Hepatocyte (in vitro differentiated cells): ENCODE measurements around the gene SLC26A11. TPM values are rescaled to one million over a fixed set of nuclear protein-coding genes. Genes with fewer than 3 reads are reported as not detected.

ENCODE experiments used
- DNase-seq: peaks from one replicate; pipeline ENCODE4 v3.0.0-alpha.2; 2016; ENCODE audit warnings: low spot score
- H2AFZ ChIP-seq: fragments of 200-600 bp; sonication (generic); 2 replicates; pipeline ENCODE4 v1.6.0; 2016; ENCODE audit warnings: antibody characterized with exemption, mild to moderate bottlenecking
- H3K27ac ChIP-seq: fragments of 200-600 bp; sonication (generic); 2 replicates; pipeline ENCODE4 v1.5.1; 2016; ENCODE audit warnings: mild to moderate bottlenecking
- H3K27me3 ChIP-seq: fragments of 200-600 bp; sonication (generic); 2 replicates; pipeline ENCODE4 v1.6.1; 2016
- H3K36me3 ChIP-seq: fragments of 200-600 bp; sonication (generic); replicated peaks from 2 replicates; pipeline ENCODE4 v1.5.1; 2016; ENCODE audit warnings: low read depth; ENCODE audit not compliant: insufficient read depth
- H3K4me1 ChIP-seq: fragments of 200-600 bp; sonication (generic); 2 replicates; pipeline ENCODE4 v1.5.1; 2016; ENCODE audit warnings: mild to moderate bottlenecking, moderate library complexity; ENCODE audit not compliant: insufficient read depth
- H3K4me2 ChIP-seq: fragments of 200-600 bp; sonication (generic); 2 replicates; pipeline ENCODE4 v1.6.0; 2016
- H3K4me3 ChIP-seq: fragments of 200-600 bp; sonication (generic); 2 replicates; pipeline ENCODE4 v1.5.1; 2016; ENCODE audit warnings: mild to moderate bottlenecking
- H3K79me2 ChIP-seq: fragments of 200-600 bp; sonication (generic); 2 replicates; pipeline ENCODE4 v1.6.0; 2017; ENCODE audit warnings: mild to moderate bottlenecking
- H3K9me2 ChIP-seq: fragments of 200-600 bp; sonication (generic); replicated peaks from 2 replicates; pipeline ENCODE4 v1.6.0; 2017; ENCODE audit warnings: mild to moderate bottlenecking; ENCODE audit not compliant: insufficient read depth
- H3K9me3 ChIP-seq: fragments of 200-600 bp; sonication (generic); 2 replicates; pipeline ENCODE4 v1.5.1; 2016; ENCODE audit warnings: low read depth, mild to moderate bottlenecking
- H4K20me1 ChIP-seq: fragments of 200-600 bp; sonication (generic); 2 replicates; pipeline ENCODE4 v1.6.0; 2016; ENCODE audit warnings: mild to moderate bottlenecking; ENCODE audit not compliant: insufficient read depth, poor library complexity, severe bottlenecking
- EZH2 ChIP-seq: fragments of 200-600 bp; sonication (generic); IDR thresholded peaks from 2 replicates; pipeline ENCODE4 v1.6.1; 2016; ENCODE audit warnings: antibody characterized with exemption, mild to moderate bottlenecking, borderline replicate concordance
- EZH2phosphoT487 ChIP-seq: fragments of 200-600 bp; sonication (generic); IDR thresholded peaks from one replicate; pipeline ENCODE4 v1.6.1; 2018; ENCODE audit warnings: antibody characterized with exemption, mild to moderate bottlenecking, low read depth, moderate library complexity; ENCODE audit not compliant: unreplicated experiment, severe bottlenecking
- WGBS: methylation state at CpG from one replicate; pipeline ENCODE4 v1.1.6; 2016; ENCODE audit warnings: low lambda C conversion rate; ENCODE audit errors: missing lambda C conversion rate; 5-methylcytosine and 5-hydroxymethylcytosine counted together
- polyA plus RNA-seq: library from polyadenylated mRNA; unstranded; fragments of >200 nt; fragmentation: Nextera tagmentation; extraction: Ambion mirVana; gene quantifications from 2 replicates; pipeline ENCODE4 v1.2.1, GENCODE V29; 2016
- total RNA-seq: library from RNA; depleted of rRNA; stranded (reverse); fragments of >200 nt; gene quantifications from 2 replicates; pipeline ENCODE4 v1.2.3, GENCODE V29; 2014
- TF ChIP-seq, protein P1 (sequence below): fragments of 200-600 bp; sonication (generic); IDR thresholded peaks from 2 replicates; pipeline ENCODE4 v1.5.1; 2016; ENCODE audit warnings: antibody characterized with exemption, mild to moderate bottlenecking; ENCODE audit not compliant: poor library complexity

SLC26A11 gene
- total and polyA plus RNA-seq, 2 experiments from 2014 or later: 17.5 to 24.9 TPM

GRCh38 chr17:80283116-80283852 lies 63.1 kb downstream of the SLC26A11 start:
- Histone ChIP-seq H4K20me1 (no peaks in the 10 kb centered on the region), H3K27me3 (no peaks in the 10 kb centered on the region), H3K36me3 (no peaks in the 10 kb centered on the region), H2AFZ (no peak overlapping the region), H3K4me3 (no peak overlapping the region), H3K4me2 (no peak overlapping the region), H3K79me2 (no peaks in the 10 kb centered on the region), H3K27ac (no peak overlapping the region), H3K9me3 (no peaks in the 10 kb centered on the region), H3K9me2 (no peaks in the 10 kb centered on the region), H3K4me1 (no peaks in the 10 kb centered on the region)
- DNase-seq: no peak
- TF ChIP-seq, protein P1, sequence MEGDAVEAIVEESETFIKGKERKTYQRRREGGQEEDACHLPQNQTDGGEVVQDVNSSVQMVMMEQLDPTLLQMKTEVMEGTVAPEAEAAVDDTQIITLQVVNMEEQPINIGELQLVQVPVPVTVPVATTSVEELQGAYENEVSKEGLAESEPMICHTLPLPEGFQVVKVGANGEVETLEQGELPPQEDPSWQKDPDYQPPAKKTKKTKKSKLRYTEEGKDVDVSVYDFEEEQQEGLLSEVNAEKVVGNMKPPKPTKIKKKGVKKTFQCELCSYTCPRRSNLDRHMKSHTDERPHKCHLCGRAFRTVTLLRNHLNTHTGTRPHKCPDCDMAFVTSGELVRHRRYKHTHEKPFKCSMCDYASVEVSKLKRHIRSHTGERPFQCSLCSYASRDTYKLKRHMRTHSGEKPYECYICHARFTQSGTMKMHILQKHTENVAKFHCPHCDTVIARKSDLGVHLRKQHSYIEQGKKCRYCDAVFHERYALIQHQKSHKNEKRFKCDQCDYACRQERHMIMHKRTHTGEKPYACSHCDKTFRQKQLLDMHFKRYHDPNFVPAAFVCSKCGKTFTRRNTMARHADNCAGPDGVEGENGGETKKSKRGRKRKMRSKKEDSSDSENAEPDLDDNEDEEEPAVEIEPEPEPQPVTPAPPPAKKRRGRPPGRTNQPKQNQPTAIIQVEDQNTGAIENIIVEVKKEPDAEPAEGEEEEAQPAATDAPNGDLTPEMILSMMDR: no peak
- TF ChIP-seq EZH2: no peak
- no peak for TF ChIP-seq EZH2phosphoT487
- WGBS: 87% methylated on average over 18 of the region's 19 CpGs

DNA sequence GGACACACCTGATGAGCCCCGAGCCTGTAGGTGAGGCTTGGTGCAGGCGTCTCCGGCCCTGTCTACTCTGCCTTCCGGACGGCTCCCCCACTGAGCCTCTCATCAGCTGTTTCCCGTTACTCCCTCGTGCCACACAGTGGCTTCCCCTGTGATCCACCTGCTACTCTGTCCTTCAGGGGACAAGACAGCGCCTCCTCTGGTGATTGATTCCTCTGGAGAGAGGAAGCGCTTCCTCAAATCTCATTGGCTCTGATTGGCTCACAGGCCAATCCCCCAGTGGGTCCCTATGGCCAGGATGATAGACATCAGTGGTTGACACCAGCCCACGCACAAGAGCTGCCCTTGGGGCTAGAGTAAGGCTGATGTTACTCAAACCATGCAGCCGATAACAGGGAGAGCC lies 64.4 kb downstream of the SLC26A11 start:
- Histone ChIP-seq H3K9me3 (no peaks in the 10 kb centered on the region), H3K27ac (no peak overlapping the region), H3K36me3 (no peaks in the 10 kb centered on the region), H3K79me2 (no peaks in the 10 kb centered on the region), H4K20me1 (no peaks in the 10 kb centered on the region), H3K4me3 (no peak overlapping the region), H3K27me3 (no peaks in the 10 kb centered on the region), H3K9me2 (no peaks in the 10 kb centered on the region), H3K4me2 (no peak overlapping the region), H3K4me1 (no peaks in the 10 kb centered on the region), H2AFZ (no peak overlapping the region)
- TF ChIP-seq, protein P1: no peak
- TF ChIP-seq EZH2: no peak
- TF ChIP-seq EZH2phosphoT487: no peak
- WGBS: 95% methylated on average over 11 of the region's 11 CpGs
- no peak for DNase-seq

DNA sequence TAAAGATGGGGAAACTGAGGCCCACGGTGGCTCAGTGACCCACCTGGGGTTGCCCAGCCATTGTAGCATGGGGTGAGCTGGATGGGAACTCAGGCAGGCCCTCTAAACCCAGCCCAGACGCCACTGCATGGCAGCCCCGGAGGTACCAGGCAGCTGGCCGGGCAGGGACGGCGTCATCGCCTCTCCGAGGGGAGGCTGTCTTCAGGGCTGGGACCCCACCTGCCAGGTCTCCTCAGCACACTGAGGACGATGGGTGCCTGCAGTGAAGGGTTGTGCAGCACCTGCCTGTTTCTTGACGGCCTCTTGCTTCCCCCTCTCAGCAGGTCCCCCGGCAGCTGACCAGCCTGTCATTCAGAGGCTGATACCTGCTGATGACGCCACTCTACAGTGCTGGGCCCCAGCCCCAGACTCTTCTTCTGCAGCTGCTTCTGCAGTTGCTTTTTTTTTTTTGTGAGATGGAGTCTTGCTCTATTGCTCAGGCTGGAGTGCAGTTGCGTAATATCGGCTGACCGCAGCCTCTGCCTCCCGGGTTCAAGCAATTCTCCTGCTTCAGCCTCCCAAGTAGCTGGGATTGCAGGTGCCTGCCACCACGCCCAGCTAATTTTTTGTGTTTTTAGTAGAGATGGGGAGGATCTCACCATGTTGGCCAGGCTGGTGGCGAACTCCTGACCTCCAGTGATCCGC lies 65.2 kb downstream of the SLC26A11 start:
- no peak overlapping the region for H3K27ac ChIP-seq
- WGBS: 99% methylated on average over 19 of the region's 19 CpGs

More for the DNA sequence above, 65.2 kb downstream of the SLC26A11 start:
- Histone ChIP-seq H4K20me1 (no peaks in the 10 kb centered on the region), H3K4me1 (no peaks in the 10 kb centered on the region), H3K79me2 (no peaks in the 10 kb centered on the region), H3K27me3 (no peaks in the 10 kb centered on the region), H3K9me2 (no peaks in the 10 kb centered on the region), H3K4me2 (no peak overlapping the region), H3K36me3 (no peaks in the 10 kb centered on the region), H2AFZ (no peak overlapping the region), H3K9me3 (no peaks in the 10 kb centered on the region), H3K4me3 (no peak overlapping the region)
- TF ChIP-seq EZH2phosphoT487: no peak
- TF ChIP-seq EZH2: no peak
- TF ChIP-seq, protein P1: no peak
- DNase-seq: no peak
